Measurements from ENCODE around the gene MAP3K8.
"Not testable (repeated sequence)": the region's sequence is repeated elsewhere in the genome, so short reads cannot be mapped to it uniquely, and the experiment has no call there.

Gene MAP3K8

GRCh38 chr10:30472414-30473155 is 38.6 kb downstream of the MAP3K8 start:
- DNase-seq = no peak
- in situ Hi-C loops (cut with MboI; ENCODE audit: low pct_unique_long_range_greater_than_20kb, low sequenced_read_pairs) = no loop called here

- DNase-seq; in situ Hi-C loops (cut with MboI; ENCODE audit: low pct_unique_long_range_greater_than_20kb, low sequenced_read_pairs): not testable (repeated sequence)
These were observed 41.5 kb downstream of the MAP3K8 start for GRCh38 chr10:30475515-30475914.

GRCh38 chr10:30476511-30477155 is 42.6 kb downstream of the MAP3K8 start:
- in situ Hi-C loops (cut with MboI; ENCODE audit: low pct_unique_long_range_greater_than_20kb, low sequenced_read_pairs) = no loop called here
- no peak for DNase-seq

GRCh38 chr10:30479513-30479912 is 45.5 kb downstream of the MAP3K8 start:
- DNase-seq; in situ Hi-C loops (cut with MboI; ENCODE audit: low pct_unique_long_range_greater_than_20kb, low sequenced_read_pairs): not testable (repeated sequence)

GRCh38 chr10:30481603-30482002 is 47.6 kb downstream of the MAP3K8 start:
- DNase-seq = no peak
- in situ Hi-C loops (cut with MboI; ENCODE audit: low pct_unique_long_range_greater_than_20kb, low sequenced_read_pairs) = no loop called here

GRCh38 chr10:30488316-30488715 is 54.3 kb downstream of the MAP3K8 start:
- DNase-seq = peak; percentile 90

GRCh38 chr10:30489346-30489745 is 55.4 kb downstream of the MAP3K8 start:
- in situ Hi-C loops (cut with MboI; ENCODE audit: low pct_unique_long_range_greater_than_20kb, low sequenced_read_pairs) = no loop called here
- DNase-seq = no peak

More at GRCh38 chr10:30488316-30488715, 54.3 kb downstream of the MAP3K8 start:
- in situ Hi-C loops (cut with MboI; ENCODE audit: low pct_unique_long_range_greater_than_20kb, low sequenced_read_pairs) = no loop called here

GRCh38 chr10:30490289-30491000 is 56.5 kb downstream of the MAP3K8 start:
- in situ Hi-C loops (cut with MboI; ENCODE audit: low pct_unique_long_range_greater_than_20kb, low sequenced_read_pairs) = no loop called here
- no peak for DNase-seq

GRCh38 chr10:30491204-30491915 is 57.4 kb downstream of the MAP3K8 start:
- DNase-seq = no peak

GRCh38 chr10:30491916-30492515 is 58.0 kb downstream of the MAP3K8 start:
- no peak for DNase-seq
- in situ Hi-C loops (cut with MboI; ENCODE audit: low pct_unique_long_range_greater_than_20kb, low sequenced_read_pairs) = no loop called here

More at GRCh38 chr10:30491204-30491915, 57.4 kb downstream of the MAP3K8 start:
- in situ Hi-C loops (cut with MboI; ENCODE audit: low pct_unique_long_range_greater_than_20kb, low sequenced_read_pairs) = no loop called here

- peak; percentile 91 for DNase-seq
- in situ Hi-C loops (cut with MboI; ENCODE audit: low pct_unique_long_range_greater_than_20kb, low sequenced_read_pairs) = no loop called here
These were observed 59.9 kb downstream of the MAP3K8 start for GRCh38 chr10:30493609-30494530.

- no peak for DNase-seq
- in situ Hi-C loops (cut with MboI; ENCODE audit: low pct_unique_long_range_greater_than_20kb, low sequenced_read_pairs) = no loop called here
These were observed 60.6 kb downstream of the MAP3K8 start for GRCh38 chr10:30494558-30494957.

- in situ Hi-C loops (cut with MboI; ENCODE audit: low pct_unique_long_range_greater_than_20kb, low sequenced_read_pairs) = no loop called here
- no peak for DNase-seq
These were observed 61.7 kb downstream of the MAP3K8 start for GRCh38 chr10:30495687-30496086.

- no peak for DNase-seq
- in situ Hi-C loops (cut with MboI; ENCODE audit: low pct_unique_long_range_greater_than_20kb, low sequenced_read_pairs) = no loop called here
These were observed 65.8 kb downstream of the MAP3K8 start for GRCh38 chr10:30499816-30500215.

GRCh38 chr10:30500534-30500933 is 66.5 kb downstream of the MAP3K8 start:
- in situ Hi-C loops (cut with MboI; ENCODE audit: low pct_unique_long_range_greater_than_20kb, low sequenced_read_pairs) = no loop called here

GRCh38 chr10:30500963-30501504 is 67.0 kb downstream of the MAP3K8 start:
- no peak for DNase-seq
- in situ Hi-C loops (cut with MboI; ENCODE audit: low pct_unique_long_range_greater_than_20kb, low sequenced_read_pairs) = no loop called here

More at GRCh38 chr10:30500534-30500933, 66.5 kb downstream of the MAP3K8 start:
- DNase-seq = no peak

- in situ Hi-C loops (cut with MboI; ENCODE audit: low pct_unique_long_range_greater_than_20kb, low sequenced_read_pairs) = no loop called here
- DNase-seq = peak; percentile 56
These were observed 68.5 kb downstream of the MAP3K8 start for GRCh38 chr10:30502266-30503060.
